HG03039 (cell line): ENCODE data around the gene CCM2.

ENCODE experiments used
- ATAC-seq: cut with Tn5 transposase; IDR thresholded peaks from one replicate; pipeline ENCODE4 v1.9.1; 2021; ENCODE audit warnings: mild to moderate bottlenecking, moderate library complexity; ENCODE audit not compliant: unreplicated experiment

The CCM2 gene

DNA sequence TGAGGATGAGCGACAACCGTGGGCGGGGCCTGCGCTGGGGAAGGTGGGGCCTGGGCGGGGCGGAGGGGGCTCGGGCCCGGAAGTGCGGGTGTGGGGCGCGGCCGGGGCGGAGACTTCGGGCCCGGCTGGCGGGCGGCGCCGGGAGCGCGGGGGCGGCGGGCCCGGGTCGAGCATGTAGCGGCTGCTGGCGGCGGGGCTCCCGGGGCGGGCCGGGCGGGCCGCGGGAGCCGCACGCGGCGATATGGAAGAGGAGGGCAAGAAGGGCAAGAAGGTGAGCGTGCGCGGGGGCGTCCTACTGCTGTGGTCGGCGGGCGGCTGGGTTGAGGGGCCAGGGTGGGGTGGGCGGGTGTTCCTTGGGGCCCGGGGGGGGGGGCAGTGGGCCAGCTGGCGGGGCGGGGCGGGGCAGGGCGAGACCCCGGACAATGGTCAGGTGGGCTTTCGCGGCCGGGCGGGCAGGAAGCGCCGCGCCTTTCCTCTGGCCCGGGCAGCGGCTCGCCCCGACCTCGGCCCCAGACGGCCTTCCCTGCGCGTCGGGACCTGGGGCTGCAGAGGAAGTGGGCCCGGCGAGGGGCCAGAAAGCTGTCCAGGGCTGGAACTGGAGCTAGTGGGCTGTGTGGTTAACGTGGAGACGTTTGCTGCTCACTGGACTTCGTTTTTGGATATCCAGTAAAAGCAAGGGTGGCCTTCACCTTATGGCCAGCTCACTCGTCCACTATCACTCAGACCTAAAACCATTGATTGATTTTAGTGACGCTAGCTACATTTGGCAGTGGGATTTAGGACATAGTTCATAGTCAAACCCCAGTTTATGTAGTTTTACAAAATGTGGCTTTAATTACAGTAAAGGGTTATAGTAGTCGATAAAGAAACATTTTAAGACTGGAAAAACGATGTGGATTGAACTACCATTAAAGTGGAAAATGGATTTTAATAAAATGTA is at the start of gene CCM2:
Gene CCM2, plus strand, starts transcription at position 109 of the 940 bp plus-strand sequence. Its CDS starts 133 bp downstream, at position 242.
- no peak for ATAC-seq

- no peak for ATAC-seq
These were observed 46.8 kb upstream of the CCM2 start for GRCh38 chr7:44953156-44953555.

DNA sequence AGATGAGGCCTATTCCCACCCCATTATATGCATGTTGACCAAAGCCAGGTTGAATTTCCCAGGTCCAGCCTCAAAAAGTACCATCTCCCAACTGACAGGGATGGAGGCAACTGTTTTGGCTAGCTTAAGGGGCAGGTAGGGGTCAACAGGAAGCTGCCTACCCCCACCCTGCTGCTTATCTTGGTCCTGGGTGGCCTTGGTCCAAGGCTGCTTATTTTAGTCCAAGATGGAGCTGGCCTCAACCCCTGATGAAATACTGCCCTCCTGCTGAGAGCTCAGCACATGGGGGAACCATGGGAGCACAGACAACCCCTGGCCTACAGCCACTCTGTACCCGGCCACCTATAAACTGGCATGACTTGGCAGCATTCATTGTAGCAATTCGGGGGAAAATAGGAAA is 44.3 kb upstream of the CCM2 start:
- no peak for ATAC-seq

GRCh38 chr7:44956157-44956766 is 43.7 kb upstream of the CCM2 start:
- ATAC-seq: no peak

GRCh38 chr7:44958645-44959344 is 41.2 kb upstream of the CCM2 start:
- no peak for ATAC-seq

- ATAC-seq: no peak
These were observed 40.5 kb upstream of the CCM2 start for GRCh38 chr7:44959433-44959951.

DNA sequence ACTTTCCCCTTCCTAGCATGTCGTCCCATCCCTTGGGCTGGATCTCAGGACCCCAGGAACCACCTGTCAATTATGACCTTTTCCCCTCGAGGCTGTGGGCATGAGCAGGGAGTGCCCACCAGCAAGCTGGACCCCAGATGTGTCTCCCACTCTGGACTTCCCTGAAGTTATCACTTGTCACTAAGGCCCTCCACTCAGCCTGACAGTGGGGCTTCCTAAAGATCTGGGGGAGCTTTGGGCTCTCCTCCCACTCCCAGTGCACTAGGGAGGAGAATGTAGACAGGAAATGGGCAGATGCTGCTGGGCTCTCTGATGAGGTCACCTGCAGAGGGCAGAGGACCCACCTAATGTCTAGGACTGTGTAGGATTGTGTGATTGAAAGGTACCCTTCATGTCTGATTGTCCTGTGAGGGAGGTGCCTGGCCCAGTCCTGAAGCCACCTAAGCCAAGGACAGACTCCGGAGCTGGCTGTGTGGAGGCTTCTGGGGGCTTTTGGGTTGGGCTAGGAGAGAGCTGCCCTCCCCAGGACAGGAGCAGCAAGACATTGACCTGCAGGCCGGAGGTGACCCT is 39.9 kb upstream of the CCM2 start:
- ATAC-seq: no peak

DNA sequence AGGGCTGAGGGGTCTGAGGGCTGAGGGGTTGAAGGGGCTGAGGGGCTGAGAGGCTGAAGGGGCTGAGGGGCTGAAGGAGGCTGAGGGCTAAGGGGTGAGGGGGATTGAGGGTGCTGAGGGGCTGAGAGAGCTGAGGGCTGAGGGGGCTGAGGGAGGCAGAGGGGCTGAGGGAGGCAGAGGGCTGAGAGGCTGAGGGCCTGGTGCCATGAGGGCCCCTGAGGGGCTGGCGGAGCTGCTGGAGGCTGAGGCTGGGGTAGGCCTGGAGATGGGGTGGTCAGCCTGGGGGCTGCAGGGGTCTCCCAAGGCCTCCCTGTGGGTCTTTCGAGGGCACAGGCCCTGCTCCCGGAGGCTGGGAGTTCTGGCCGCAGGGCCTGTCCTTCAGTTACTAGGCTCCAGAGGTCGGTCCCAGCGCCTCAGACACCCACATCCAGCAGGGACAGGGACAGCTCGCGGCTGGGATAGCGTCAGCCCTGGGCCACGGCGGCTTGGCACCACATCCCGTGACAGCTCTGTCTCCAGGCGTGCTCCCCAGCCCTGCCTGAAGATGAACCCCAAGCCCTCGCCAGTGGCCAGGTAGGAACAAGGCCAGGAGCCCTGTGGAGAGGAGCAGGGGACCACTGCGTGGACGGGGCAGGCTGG is 38.0 kb upstream of the CCM2 start:
- ATAC-seq: no peak

GRCh38 chr7:44962483-44963251 is 37.3 kb upstream of the CCM2 start:
- ATAC-seq: no peak

DNA sequence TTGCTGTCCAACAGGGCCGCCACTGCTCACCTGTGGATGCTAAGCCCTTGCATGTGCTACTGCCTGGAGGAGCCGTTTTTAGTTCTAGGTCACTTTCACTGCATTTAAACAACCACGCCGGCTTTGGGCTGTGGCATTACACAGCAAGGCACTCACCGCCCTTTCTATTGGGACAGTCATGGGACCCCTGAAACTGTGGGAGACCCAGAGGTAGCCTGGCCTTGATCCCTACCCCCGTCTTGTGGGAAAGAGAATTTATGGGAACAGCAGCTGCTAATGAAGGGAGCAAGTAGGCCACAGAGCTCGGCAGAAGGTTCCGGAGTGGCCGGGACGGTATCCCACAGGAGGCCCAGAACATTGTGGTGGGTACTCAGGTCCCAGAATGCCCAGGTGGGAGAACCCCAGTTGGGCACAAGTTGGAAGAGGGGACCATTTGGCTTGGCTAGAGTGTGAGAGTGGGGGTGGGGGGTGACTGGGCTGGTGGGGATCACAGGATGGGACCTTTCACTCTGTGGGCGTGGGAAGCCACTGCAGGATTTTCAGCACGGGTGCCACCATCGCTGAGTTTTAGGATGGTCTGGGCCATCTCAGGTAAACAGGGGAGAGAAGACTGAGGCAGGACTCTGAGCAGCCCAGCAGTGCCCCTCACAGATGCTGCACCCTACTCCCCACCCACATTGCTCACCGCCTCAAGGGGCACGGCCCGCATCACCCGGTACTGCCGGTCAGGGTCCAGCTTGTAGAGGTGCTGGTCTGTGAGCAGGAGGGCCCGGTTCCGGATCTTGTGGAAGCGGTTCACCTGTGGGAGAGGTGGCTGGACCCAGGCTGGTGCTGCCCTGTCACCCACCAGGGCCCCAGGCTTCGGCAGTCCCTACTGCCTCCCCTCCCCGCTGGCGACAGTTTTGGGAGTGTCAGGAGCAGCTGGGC is 36.4 kb upstream of the CCM2 start:
- no peak for ATAC-seq

GRCh38 chr7:44964384-44964830 is 35.6 kb upstream of the CCM2 start:
- ATAC-seq: no peak

GRCh38 chr7:44964831-44965440 is 35.1 kb upstream of the CCM2 start:
- ATAC-seq: no peak

DNA sequence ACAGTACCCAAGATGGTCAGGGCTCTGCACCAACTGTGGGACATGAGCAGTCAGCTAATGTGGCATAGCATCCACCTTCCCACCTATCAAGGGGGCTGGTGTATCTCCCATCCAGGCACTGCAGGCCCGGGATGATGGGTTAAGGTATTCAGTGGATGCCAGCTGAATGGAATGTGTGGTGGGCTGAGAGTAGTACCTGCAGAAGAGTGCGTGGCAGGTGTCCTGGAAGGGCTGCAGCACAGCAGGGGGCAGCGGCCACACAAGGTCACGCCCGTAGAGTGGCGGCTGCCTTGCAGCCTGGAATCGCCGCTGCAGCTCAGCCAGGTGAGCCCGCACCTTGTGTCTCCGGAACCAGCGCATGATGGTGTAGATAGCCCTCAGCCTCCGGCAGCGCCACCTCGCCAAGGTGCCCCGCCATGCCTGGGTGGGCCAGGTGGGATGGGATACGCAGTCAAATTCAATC is 34.5 kb upstream of the CCM2 start:
- no peak for ATAC-seq

GRCh38 chr7:44965937-44966730 is 33.9 kb upstream of the CCM2 start:
- no peak for ATAC-seq

DNA sequence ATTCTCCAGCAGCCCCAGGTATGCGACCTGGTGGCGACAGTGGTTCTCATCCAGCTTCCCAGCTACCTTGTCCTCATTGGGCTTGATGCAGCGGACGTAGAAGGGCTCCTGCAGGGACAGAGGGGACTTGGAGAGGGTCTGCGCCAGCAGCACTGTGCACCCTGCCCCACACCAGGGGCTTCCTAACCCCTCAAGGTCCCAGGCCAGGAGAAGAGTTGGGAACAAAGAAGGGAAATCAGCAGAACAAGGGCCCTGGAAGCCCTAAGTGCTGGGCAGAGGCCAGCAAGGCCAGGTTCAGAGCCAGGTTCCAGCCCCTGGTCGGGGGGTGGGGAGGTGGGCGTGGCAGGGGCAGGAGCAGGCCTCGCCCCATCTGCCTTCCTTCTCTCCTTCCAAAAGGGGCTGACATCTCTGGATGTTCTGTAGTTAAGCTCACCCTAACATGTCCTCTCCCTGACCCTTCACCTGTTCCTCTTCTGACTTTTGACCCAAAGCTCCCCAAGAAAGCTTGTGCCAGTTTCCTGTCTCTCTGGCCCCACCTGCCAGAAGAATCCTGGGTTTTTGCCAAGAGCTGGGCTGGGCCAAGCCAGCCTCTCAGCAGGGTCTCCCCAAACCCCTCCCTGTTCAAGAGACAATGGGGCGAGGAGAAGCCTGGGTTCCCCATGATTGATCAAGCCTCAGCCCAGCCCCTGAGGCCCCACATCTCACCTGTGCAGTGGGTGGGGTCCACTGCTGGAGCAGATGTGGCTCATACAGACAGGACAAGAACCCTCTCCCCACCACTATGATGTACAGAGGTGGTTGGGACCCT is 33.1 kb upstream of the CCM2 start:
- no peak for ATAC-seq
